HepG2 (cell line): ENCODE measurements around the gene OVCH2. TPM values are rescaled to one million over a fixed set of nuclear protein-coding genes. Genes with fewer than 3 reads are reported as not detected.

ENCODE experiments used
- ATAC-seq: fragments of 200-7000 bp; cut with Tn5 transposase; 3 replicates; pipeline ENCODE4 v1.9.1; 2020; ENCODE audit warnings: mild to moderate bottlenecking, moderate library complexity
- BruUV-seq: library from RNA; stranded (reverse); fragments of 400-500 nt; replicated peaks from 2 replicates; lab custom pipeline; 2021; lab: Mats Ljungman, UMichigan
- CTCF ChIA-PET: fragments of 300-600 bp; formaldehyde crosslinking; extraction: SDS; loops from one replicate; lab custom pipeline; 2021; ENCODE audit warnings: low total read pairs, inconsistent platforms, low intra/inter-chr PET ratio; lab: Yijun Ruan, JAX
- POLR2A ChIA-PET: fragments of 350-600 bp; sonication (Branson Sonifier 250); formaldehyde crosslinking; loops from one replicate; lab custom pipeline; 2020; ENCODE audit warnings: antibody characterized with exemption, inconsistent platforms; lab: Yijun Ruan, JAX
- DNase-seq: peaks from one replicate; pipeline ENCODE4 v3.0.0-alpha.2; 2015; ENCODE audit warnings: low spot score
- FAIRE-seq: peaks from 3 replicates; lab custom pipeline; 2011; peaks lifted over from hg19 to GRCh38; lab: Jason Lieb, UNC
- H2AFZ ChIP-seq: one replicate; pipeline ENCODE4 v1.6.1; 2011; ENCODE audit warnings: low read length, inconsistent platforms
- H3K27ac ChIP-seq: fragments of 300-600 bp; 3 replicates; pipeline ENCODE4 v1.8.0; 2011; ENCODE audit warnings: mixed run types, mild to moderate bottlenecking, mixed read lengths, low read length, inconsistent platforms; ENCODE audit not compliant: insufficient read depth; ENCODE audit errors: extremely low read length
- H3K27me3 ChIP-seq, 2 experiments: fragments of 200-600 bp in 1 of 2; 2 replicates in 1 of 2; 3 replicates in 1 of 2; pipeline versions ENCODE4 v1.6.0 to v1.8.0; 2011; ENCODE audit warnings: low read length in 2 of 2, mild to moderate bottlenecking in 2 of 2, moderate library complexity in 2 of 2, inconsistent platforms in 1 of 2; ENCODE audit not compliant: insufficient read depth in 2 of 2, control insufficient read depth in 1 of 2
- H3K36me3 ChIP-seq, 2 experiments: fragments of 200-600 bp in 1 of 2; replicated peaks in 1 of 2; 2 replicates in 1 of 2; 3 replicates in 1 of 2; pipeline versions ENCODE4 v1.5.1 to v1.8.0; 2011; ENCODE audit warnings: low read length in 2 of 2, inconsistent platforms in 1 of 2; ENCODE audit not compliant: insufficient read depth in 2 of 2, control insufficient read depth in 1 of 2
- H3K4me1 ChIP-seq: 2 replicates; pipeline ENCODE4 v1.5.1; 2012; ENCODE audit warnings: low read length, inconsistent platforms; ENCODE audit not compliant: insufficient read depth
- H3K4me2 ChIP-seq: 2 replicates; pipeline ENCODE4 v1.6.0; 2011; ENCODE audit warnings: low read depth, low read length, inconsistent platforms
- H3K4me3 ChIP-seq, 3 experiments: fragments of 200-600 bp in 1 of 3; sonication (generic), shearing (Covaris generic) in 1 of 3; replicated peaks in 1 of 3; 2 replicates each; pipeline ENCODE4 v1.5.1; 2011 to 2016; ENCODE audit warnings: low read length in 3 of 3, inconsistent platforms in 2 of 3, low read depth in 2 of 3, mild to moderate bottlenecking in 2 of 3, control low read depth in 1 of 3, mixed read lengths in 1 of 3; ENCODE audit not compliant: insufficient read depth in 1 of 3
- H3K79me2 ChIP-seq: one replicate; pipeline ENCODE4 v1.6.1; 2011; ENCODE audit warnings: low read length, inconsistent platforms; ENCODE audit not compliant: insufficient read depth
- H3K9ac ChIP-seq: 2 replicates; pipeline ENCODE4 v1.6.0; 2011; ENCODE audit warnings: mild to moderate bottlenecking, low read depth, low read length, inconsistent platforms; ENCODE audit not compliant: insufficient read depth
- H3K9me3 ChIP-seq: 2 replicates; pipeline ENCODE4 v1.5.1; 2012; ENCODE audit warnings: mild to moderate bottlenecking, low read length
- H4K20me1 ChIP-seq: 2 replicates; pipeline ENCODE4 v1.6.0; 2011; ENCODE audit warnings: inconsistent platforms, mild to moderate bottlenecking, low read length, moderate library complexity; ENCODE audit not compliant: insufficient read depth
- GATAD1 ChIP-seq: IDR thresholded peaks from 2 replicates; pipeline ENCODE4 v1.6.1; 2016; ENCODE audit warnings: missing genetic modification reagents, missing compliant biosample characterization
- IRX3 ChIP-seq: sonication (generic); formaldehyde crosslinking; IDR thresholded peaks from 2 replicates; pipeline ENCODE4 v1.8.1; 2023; ENCODE audit warnings: mild to moderate bottlenecking, low read depth, missing genetic modification reagents, borderline replicate concordance
- TRAFD1 ChIP-seq: sonication (generic); formaldehyde crosslinking; IDR thresholded peaks from 2 replicates; pipeline ENCODE4 v1.5.1; 2020; ENCODE audit warnings: missing genetic modification reagents, mild to moderate bottlenecking, borderline replicate concordance
- ZFP36L1 ChIP-seq: sonication (generic); formaldehyde crosslinking; IDR thresholded peaks from 2 replicates; pipeline ENCODE4 v1.8.0; 2022; ENCODE audit warnings: mild to moderate bottlenecking, missing genetic modification reagents, moderate library complexity
- ZNF207 ChIP-seq: fragments of 450-650 bp; IDR thresholded peaks from 2 replicates; pipeline ENCODE4 v1.6.1; 2016; ENCODE audit warnings: antibody characterized with exemption, borderline replicate concordance
- ZNF615 ChIP-seq: sonication (generic); formaldehyde crosslinking; IDR thresholded peaks from 2 replicates; pipeline ENCODE4 v1.5.0; 2020; ENCODE audit warnings: mild to moderate bottlenecking, missing genetic modification reagents, borderline replicate concordance
- ZNF652 ChIP-seq: IDR thresholded peaks from 2 replicates; pipeline ENCODE4 v1.6.1; 2016; ENCODE audit warnings: low read depth, borderline replicate concordance
- WGBS: methylation state at CpG from one replicate; pipeline ENCODE4 v1.1.6; 2017; ENCODE audit warnings: low lambda C conversion rate; 5-methylcytosine and 5-hydroxymethylcytosine counted together
- in situ Hi-C: cut with HindIII; loops from 2 replicates; pipeline ENCODE4 v1.10.0; 2017; ENCODE audit warnings: low pct_unique_long_range_greater_than_20kb; ENCODE audit not compliant: extremely low pct_ligation_motif_present
- intact Hi-C: fragments of 100-400 bp; cut with micrococcal nuclease; formaldehyde crosslinking; loops from one replicate; pipeline ENCODE4 v1.10.0; 2022; ENCODE audit not compliant: unreplicated experiment
- polyA plus RNA-seq, 8 experiments: library from polyadenylated mRNA; depleted of rRNA in 3 of 8; stranded (reverse) in 7 of 8; unstranded in 1 of 8; fragments of >200 nt; fragmentation: Illumina TruSeq in 4 of 8; extraction: Trizol in 4 of 8; gene quantifications; 2 replicates each; pipeline versions ENCODE4 v1.2.1 to v1.2.3, GENCODE V29; 2011 to 2016; ENCODE audit warnings: low read depth in 4 of 8, missing spikeins in 1 of 8, mixed read lengths in 1 of 8; ENCODE audit not compliant: insufficient read depth in 1 of 8
- total RNA-seq, 5 experiments: library from RNA; depleted of rRNA; stranded (reverse); fragments of >200 nt; fragmentation: Illumina TruSeq; extraction: Trizol; gene quantifications; 2 replicates each; pipeline ENCODE4 v1.2.3, GENCODE V29; 2016; ENCODE audit warnings: low read depth in 1 of 5
- TF ChIP-seq, protein P1 (sequence below): IDR thresholded peaks from 2 replicates; pipeline ENCODE4 v1.6.1; 2012; ENCODE audit warnings: low read length, improper control_type of control experiment
- TF ChIP-seq, protein P2 (sequence below): sonication (generic); formaldehyde crosslinking; IDR thresholded peaks from 2 replicates; pipeline ENCODE4 v1.5.0; 2020; ENCODE audit warnings: missing genetic modification reagents

The OVCH2 gene
- total and polyA plus RNA-seq, 2 of the 13 experiments (the other 11 are each of a cell fraction or from before 2014, with no cell fraction given) = not detected

DNA sequence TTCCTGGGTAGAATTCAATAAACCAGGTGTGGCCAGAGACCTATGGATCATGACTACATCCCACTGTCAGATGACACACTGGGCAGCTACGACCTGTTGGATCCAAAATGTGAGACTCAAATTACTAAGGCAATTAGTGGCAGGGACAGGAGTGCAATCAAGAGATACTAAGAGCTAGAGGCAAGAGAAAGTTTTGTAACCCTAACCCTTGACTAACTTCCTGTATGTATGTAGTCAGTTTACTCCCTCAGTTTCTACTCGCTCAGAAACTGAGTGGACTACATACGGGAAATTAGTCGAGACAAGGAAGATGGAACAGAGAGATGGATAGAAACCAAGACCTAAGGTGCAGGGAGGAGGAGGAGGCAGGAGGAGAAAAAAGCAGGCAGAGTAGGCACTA, 35.6 kb downstream of the OVCH2 start:
- no peak overlapping the region for H3K9ac ChIP-seq
- 46% methylated on average over 4 of the region's 4 CpGs for WGBS
- intact Hi-C loops (no loop called here), in situ Hi-C loops (no loop called here)
- no peak overlapping the region for H3K4me3 ChIP-seq
- ATAC-seq (no peak), DNase-seq (no peak), FAIRE-seq (no peak)
- H3K79me2 ChIP-seq = no peaks in the 10 kb centered on the region
- H3K4me2 ChIP-seq = no peak overlapping the region
- no TSS peak for BruUV-seq
- ChIA-PET POLR2A (no interaction called here), CTCF (no interaction called here)
- TF ChIP-seq GATAD1 (CRISPR knock-in tag) (no peak), IRX3 (CRISPR knock-in tag) (no peak)
- TF ChIP-seq, protein P1, sequence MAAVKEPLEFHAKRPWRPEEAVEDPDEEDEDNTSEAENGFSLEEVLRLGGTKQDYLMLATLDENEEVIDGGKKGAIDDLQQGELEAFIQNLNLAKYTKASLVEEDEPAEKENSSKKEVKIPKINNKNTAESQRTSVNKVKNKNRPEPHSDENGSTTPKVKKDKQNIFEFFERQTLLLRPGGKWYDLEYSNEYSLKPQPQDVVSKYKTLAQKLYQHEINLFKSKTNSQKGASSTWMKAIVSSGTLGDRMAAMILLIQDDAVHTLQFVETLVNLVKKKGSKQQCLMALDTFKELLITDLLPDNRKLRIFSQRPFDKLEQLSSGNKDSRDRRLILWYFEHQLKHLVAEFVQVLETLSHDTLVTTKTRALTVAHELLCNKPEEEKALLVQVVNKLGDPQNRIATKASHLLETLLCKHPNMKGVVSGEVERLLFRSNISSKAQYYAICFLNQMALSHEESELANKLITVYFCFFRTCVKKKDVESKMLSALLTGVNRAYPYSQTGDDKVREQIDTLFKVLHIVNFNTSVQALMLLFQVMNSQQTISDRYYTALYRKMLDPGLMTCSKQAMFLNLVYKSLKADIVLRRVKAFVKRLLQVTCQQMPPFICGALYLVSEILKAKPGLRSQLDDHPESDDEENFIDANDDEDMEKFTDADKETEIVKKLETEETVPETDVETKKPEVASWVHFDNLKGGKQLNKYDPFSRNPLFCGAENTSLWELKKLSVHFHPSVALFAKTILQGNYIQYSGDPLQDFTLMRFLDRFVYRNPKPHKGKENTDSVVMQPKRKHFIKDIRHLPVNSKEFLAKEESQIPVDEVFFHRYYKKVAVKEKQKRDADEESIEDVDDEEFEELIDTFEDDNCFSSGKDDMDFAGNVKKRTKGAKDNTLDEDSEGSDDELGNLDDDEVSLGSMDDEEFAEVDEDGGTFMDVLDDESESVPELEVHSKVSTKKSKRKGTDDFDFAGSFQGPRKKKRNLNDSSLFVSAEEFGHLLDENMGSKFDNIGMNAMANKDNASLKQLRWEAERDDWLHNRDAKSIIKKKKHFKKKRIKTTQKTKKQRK = no peak
- no peaks in the 10 kb centered on the region; a peak in 1 of 5 replicates for H3K36me3 ChIP-seq
- peaks cover 2 to 19% of the 10 kb centered on the region in 2 experiments; a peak in 3 of 5 replicates for H3K27me3 ChIP-seq
- no peaks in the 10 kb centered on the region for H3K9me3 ChIP-seq
- H2AFZ ChIP-seq = no peak overlapping the region
- H4K20me1 ChIP-seq = no peaks in the 10 kb centered on the region
- no peak overlapping the region for H3K27ac ChIP-seq
- peaks cover 22% of the 10 kb centered on the region for H3K4me1 ChIP-seq

DNA sequence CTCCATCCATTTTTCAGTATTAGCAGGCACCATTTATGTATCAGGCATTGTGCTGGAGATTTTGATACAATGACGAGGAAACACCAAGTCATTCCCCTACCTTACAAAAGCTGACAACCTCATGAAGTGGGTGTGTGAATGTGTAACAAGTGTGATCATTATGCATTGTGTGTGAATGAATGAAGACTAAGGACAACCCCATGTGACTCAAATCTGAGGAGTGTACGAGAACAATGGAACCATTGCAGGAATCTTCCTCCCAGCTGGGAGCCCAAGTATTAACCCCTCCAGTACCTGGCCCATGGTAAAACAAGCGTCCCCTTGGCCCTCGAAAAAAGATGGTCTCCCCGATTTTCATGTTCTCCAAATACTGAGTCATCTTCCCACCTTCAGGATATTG, 37.4 kb downstream of the OVCH2 start:
- intact Hi-C loops = no loop called here
- DNase-seq (no peak), ATAC-seq (no peak), FAIRE-seq (no peak)
- no peaks in the 10 kb centered on the region for H4K20me1 ChIP-seq
- no peak overlapping the region for H3K9ac ChIP-seq
- no peak overlapping the region for H3K4me2 ChIP-seq
- ChIA-PET POLR2A (no interaction called here), CTCF (no interaction called here)
- TF ChIP-seq, protein P2, sequence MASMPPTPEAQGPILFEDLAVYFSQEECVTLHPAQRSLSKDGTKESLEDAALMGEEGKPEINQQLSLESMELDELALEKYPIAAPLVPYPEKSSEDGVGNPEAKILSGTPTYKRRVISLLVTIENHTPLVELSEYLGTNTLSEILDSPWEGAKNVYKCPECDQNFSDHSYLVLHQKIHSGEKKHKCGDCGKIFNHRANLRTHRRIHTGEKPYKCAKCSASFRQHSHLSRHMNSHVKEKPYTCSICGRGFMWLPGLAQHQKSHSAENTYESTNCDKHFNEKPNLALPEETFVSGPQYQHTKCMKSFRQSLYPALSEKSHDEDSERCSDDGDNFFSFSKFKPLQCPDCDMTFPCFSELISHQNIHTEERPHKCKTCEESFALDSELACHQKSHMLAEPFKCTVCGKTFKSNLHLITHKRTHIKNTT (CRISPR knock-in tag) = no peak
- TF ChIP-seq ZNF207 = no peak
- TF ChIP-seq ZFP36L1 (CRISPR knock-in tag) = no peak
- no peak for TF ChIP-seq TRAFD1
- TF ChIP-seq ZNF652 (CRISPR knock-in tag) = 0 out of 2 replicates have a peak, but pooled peaks have one; percentile 32
- no peak for TF ChIP-seq ZNF615 (CRISPR knock-in tag)
- 53% methylated on average over 5 of the region's 5 CpGs for WGBS
- H3K9me3 ChIP-seq = no peaks in the 10 kb centered on the region
- H3K4me1 ChIP-seq = peaks cover 27% of the 10 kb centered on the region
- in situ Hi-C loops = no loop called here
- H3K4me3 ChIP-seq = no peak overlapping the region
- no peaks in the 10 kb centered on the region for H3K79me2 ChIP-seq
- peaks cover 0 to 13% of the 10 kb centered on the region in 2 experiments; a peak in 3 of 5 replicates for H3K27me3 ChIP-seq
- H2AFZ ChIP-seq = no peak overlapping the region
- no peaks in the 10 kb centered on the region; a peak in 1 of 5 replicates for H3K36me3 ChIP-seq
- no peak overlapping the region for H3K27ac ChIP-seq
- no TSS peak for BruUV-seq
